LNCaP clone FGC (cell line): ENCODE measurements around the gene LONRF3.
A peak's percentile ranks its signal among the peaks of the same experiment; 100 is the strongest.

Experiments
- DNase-seq: peaks from one replicate; pipeline ENCODE4 v3.0.0-alpha.2; 2011; ENCODE audit warnings: low read depth
- H3K4me3 ChIP-seq: 2 replicates; pipeline ENCODE4 v1.5.1; 2011; ENCODE audit warnings: mild to moderate bottlenecking, low read depth, low read length, control low read depth
- TF ChIP-seq, protein P1 (sequence below): IDR thresholded peaks from 2 replicates; pipeline ENCODE4 v1.5.1; 2012; ENCODE audit warnings: mild to moderate bottlenecking; ENCODE audit not compliant: control insufficient read depth, insufficient read depth; ENCODE audit errors: extremely low read depth

Gene LONRF3

DNA sequence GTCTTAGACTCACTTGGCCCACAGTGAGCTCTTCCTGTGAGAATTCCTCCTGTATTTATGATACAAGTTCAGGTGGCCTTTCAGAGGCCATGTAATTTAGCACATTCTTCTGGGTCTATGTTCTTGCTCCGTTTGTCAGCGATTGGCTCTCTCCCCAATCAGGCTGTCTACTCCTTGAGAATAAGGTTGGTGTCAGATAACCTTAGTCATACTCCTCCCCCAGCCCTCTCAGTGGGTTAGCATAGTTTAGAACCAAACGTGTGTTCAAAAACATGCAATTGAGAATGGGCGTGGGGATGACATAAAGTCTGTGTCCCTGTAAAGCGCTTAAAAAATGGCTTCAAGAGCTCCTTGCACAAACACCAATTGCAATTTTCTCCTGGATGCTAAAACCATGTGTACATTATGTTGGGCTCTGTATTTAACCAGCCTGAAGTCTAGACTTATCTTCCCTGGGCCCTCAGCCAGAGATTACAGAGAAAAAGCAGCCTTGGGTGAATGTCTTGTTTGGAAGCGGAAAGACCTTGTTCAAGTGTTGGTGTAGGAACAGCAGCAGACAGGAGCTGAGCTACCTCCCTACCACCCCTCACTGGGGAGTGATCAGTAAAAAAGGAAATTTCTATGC lies 88.4 kb downstream of the LONRF3 start:
- H3K4me3 ChIP-seq, result no peak overlapping the region
- TF ChIP-seq, protein P1, sequence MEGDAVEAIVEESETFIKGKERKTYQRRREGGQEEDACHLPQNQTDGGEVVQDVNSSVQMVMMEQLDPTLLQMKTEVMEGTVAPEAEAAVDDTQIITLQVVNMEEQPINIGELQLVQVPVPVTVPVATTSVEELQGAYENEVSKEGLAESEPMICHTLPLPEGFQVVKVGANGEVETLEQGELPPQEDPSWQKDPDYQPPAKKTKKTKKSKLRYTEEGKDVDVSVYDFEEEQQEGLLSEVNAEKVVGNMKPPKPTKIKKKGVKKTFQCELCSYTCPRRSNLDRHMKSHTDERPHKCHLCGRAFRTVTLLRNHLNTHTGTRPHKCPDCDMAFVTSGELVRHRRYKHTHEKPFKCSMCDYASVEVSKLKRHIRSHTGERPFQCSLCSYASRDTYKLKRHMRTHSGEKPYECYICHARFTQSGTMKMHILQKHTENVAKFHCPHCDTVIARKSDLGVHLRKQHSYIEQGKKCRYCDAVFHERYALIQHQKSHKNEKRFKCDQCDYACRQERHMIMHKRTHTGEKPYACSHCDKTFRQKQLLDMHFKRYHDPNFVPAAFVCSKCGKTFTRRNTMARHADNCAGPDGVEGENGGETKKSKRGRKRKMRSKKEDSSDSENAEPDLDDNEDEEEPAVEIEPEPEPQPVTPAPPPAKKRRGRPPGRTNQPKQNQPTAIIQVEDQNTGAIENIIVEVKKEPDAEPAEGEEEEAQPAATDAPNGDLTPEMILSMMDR, result no peak
- no peak for DNase-seq

DNA sequence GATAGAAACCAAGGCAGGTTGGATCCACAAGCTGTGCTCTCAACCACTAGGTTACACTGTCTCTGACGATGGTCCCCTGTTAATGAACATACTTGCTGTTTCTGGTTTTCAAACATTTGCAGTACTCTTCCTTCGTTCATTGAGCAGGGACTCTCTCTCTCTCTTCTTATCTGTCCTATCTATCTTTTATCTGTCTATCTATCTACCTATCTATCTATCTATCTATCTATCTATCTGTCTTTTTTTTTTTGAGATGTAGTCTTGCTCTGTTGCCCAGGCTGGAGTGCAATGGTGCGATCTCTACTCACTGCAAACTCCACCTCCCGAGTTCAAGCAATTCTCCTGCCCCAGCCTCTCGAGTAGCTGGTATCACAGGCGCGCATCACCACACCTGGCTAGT lies 89.0 kb downstream of the LONRF3 start:
- no peak overlapping the region for H3K4me3 ChIP-seq
- DNase-seq, result no peak
- TF ChIP-seq, protein P1, result no peak

DNA sequence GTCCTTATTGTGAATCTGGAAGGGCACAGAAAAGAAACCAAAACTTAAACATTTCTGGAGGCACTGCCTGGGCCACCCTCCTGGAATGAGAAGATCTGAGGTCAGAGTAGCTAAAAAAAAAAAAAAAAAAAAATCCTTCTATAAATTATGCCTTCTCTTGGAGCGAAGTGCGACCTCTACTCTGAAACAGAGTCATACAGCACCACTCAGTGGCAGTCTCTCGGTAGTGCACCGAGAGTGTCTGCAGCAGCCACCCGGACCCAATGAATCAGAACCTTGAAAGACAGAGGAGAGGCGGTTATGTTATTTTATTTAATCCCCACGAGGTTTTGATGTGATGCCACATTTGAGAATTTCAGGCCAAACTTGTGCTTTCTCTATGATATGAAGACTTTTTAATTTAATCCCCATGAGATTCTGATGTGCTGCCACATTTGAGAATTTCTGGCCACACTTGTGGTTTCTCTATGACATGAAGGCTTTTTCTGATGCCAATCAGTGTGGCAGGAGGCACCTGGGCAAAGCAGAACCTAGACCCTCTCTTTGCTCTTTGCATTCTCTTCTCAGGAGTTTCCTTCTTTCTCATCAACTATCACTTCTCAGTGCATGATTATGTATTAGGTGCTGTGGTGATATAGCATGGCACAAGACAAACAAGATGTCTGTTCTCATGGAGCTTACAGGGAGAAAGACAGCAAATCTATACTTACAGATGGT lies 92.8 kb downstream of the LONRF3 start:
- TF ChIP-seq, protein P1, result peak; percentile 72
- DNase-seq, result no peak

More for the DNA sequence above, 92.8 kb downstream of the LONRF3 start:
- H3K4me3 ChIP-seq, result no peak overlapping the region
